IMR-90 (cell line): ENCODE data around the gene SLX1B. TPM values are rescaled to one million over a fixed set of nuclear protein-coding genes. Genes with fewer than 3 reads are reported as not detected.
"Not testable (repeated sequence)": the region's sequence is repeated elsewhere in the genome, so short reads cannot be mapped to it uniquely, and the experiment has no call there.

ENCODE experiments used
- ATAC-seq: fragments of 200-7000 bp; cut with Tn5 transposase; 2 replicates; pipeline ENCODE4 v1.9.1; 2020; ENCODE audit warnings: low read depth, mild to moderate bottlenecking, moderate library complexity
- BruUV-seq: library from RNA; stranded (reverse); fragments of 400-500 nt; replicated peaks from 2 replicates; lab custom pipeline; 2021; lab: Mats Ljungman, UMichigan
- CTCF ChIA-PET: fragments of 300-600 bp; formaldehyde crosslinking; extraction: SDS; loops from one replicate; lab custom pipeline; 2021; ENCODE audit warnings: antibody characterized with exemption; lab: Yijun Ruan, JAX
- POLR2A ChIA-PET: fragments of 300-600 bp; sonication (Branson Sonifier 250); formaldehyde crosslinking; loops from one replicate; lab custom pipeline; 2022; ENCODE audit warnings: antibody characterized with exemption; ENCODE audit not compliant: unreplicated experiment; lab: Charles Lee
- DNase-seq: peaks from one replicate; pipeline ENCODE4 v3.0.0; 2013
- H2AFZ ChIP-seq: replicated peaks from 2 replicates; pipeline ENCODE3; 2013; ENCODE audit warnings: low read length, mild to moderate bottlenecking; ENCODE audit not compliant: poor library complexity
- H2AK5ac ChIP-seq: 2 replicates; pipeline ENCODE4 v1.6.1; 2013; ENCODE audit warnings: low read depth, low read length, inconsistent platforms
- H2AK9ac ChIP-seq: replicated peaks from 2 replicates; pipeline ENCODE3; 2013; ENCODE audit warnings: mild to moderate bottlenecking, low read depth, low read length, moderate library complexity; ENCODE audit not compliant: poor library complexity
- H2BK120ac ChIP-seq: 2 replicates; pipeline ENCODE4 v1.6.1; 2013; ENCODE audit warnings: low read depth, low read length, inconsistent platforms
- H2BK15ac ChIP-seq: 3 replicates; pipeline ENCODE4 v1.6.1; 2013; ENCODE audit warnings: low read depth, low read length, inconsistent platforms
- H2BK20ac ChIP-seq: 2 replicates; pipeline ENCODE4 v1.6.1; 2013; ENCODE audit warnings: low read depth, mild to moderate bottlenecking, inconsistent platforms, low read length, moderate library complexity
- H2BK5ac ChIP-seq: 2 replicates; pipeline ENCODE4 v1.6.1; 2013; ENCODE audit warnings: mild to moderate bottlenecking, low read depth, low read length, inconsistent platforms; ENCODE audit not compliant: poor library complexity, severe bottlenecking
- H3K14ac ChIP-seq: replicated peaks from 2 replicates; pipeline ENCODE4 v1.6.1; 2013; ENCODE audit warnings: low read depth, low read length, inconsistent platforms
- H3K18ac ChIP-seq: 2 replicates; pipeline ENCODE4 v1.6.1; 2013; ENCODE audit warnings: low read depth, low read length, control low read depth
- H3K23ac ChIP-seq: 2 replicates; pipeline ENCODE4 v1.6.1; 2013; ENCODE audit warnings: low read depth, low read length, inconsistent platforms
- H3K27ac ChIP-seq: 2 replicates; pipeline ENCODE4 v1.5.1; 2013; ENCODE audit warnings: mild to moderate bottlenecking, control low read depth, low read length; ENCODE audit not compliant: insufficient read depth
- H3K27me3 ChIP-seq: 2 replicates; pipeline ENCODE4 v1.6.1; 2013; ENCODE audit warnings: low read length; ENCODE audit not compliant: control insufficient read depth, insufficient read depth
- H3K36me3 ChIP-seq: 2 replicates; pipeline ENCODE4 v1.6.1; 2013; ENCODE audit warnings: low read length, mixed read lengths; ENCODE audit not compliant: control insufficient read depth, insufficient read depth
- H3K4ac ChIP-seq: 2 replicates; pipeline ENCODE4 v1.6.1; 2013; ENCODE audit warnings: low read depth, low read length, inconsistent platforms
- H3K4me1 ChIP-seq: 2 replicates; pipeline ENCODE4 v1.6.1; 2013; ENCODE audit warnings: low read length, mixed read lengths; ENCODE audit not compliant: control insufficient read depth, insufficient read depth
- H3K4me2 ChIP-seq: 2 replicates; pipeline ENCODE4 v1.6.1; 2013; ENCODE audit warnings: low read depth, mild to moderate bottlenecking, control low read depth, low read length, moderate library complexity
- H3K4me3 ChIP-seq: 2 replicates; pipeline ENCODE4 v1.5.1; 2013; ENCODE audit warnings: low read depth, mild to moderate bottlenecking, control low read depth, low read length, moderate library complexity; ENCODE audit not compliant: insufficient read depth
- H3K56ac ChIP-seq: 2 replicates; pipeline ENCODE4 v1.6.1; 2013; ENCODE audit warnings: low read length, inconsistent platforms; ENCODE audit not compliant: insufficient read depth; ENCODE audit errors: extremely low read depth
- H3K79me1 ChIP-seq, 2 experiments: 2 replicates each; pipeline ENCODE4 v1.6.1; 2013; ENCODE audit warnings: low read length in 2 of 2, inconsistent platforms in 1 of 2, low read depth in 1 of 2
- H3K9ac ChIP-seq: 2 replicates; pipeline ENCODE4 v1.6.1; 2013; ENCODE audit warnings: low read depth, low read length, control low read depth
- H3K9me1 ChIP-seq: 2 replicates; pipeline ENCODE4 v1.6.1; 2013; ENCODE audit warnings: low read length, inconsistent platforms; ENCODE audit not compliant: insufficient read depth
- H3K9me3 ChIP-seq: 2 replicates; pipeline ENCODE4 v1.6.1; 2013; ENCODE audit warnings: low read length; ENCODE audit not compliant: control insufficient read depth, insufficient read depth
- H4K20me1 ChIP-seq: 2 replicates; pipeline ENCODE4 v1.6.1; 2013; ENCODE audit warnings: low read length, inconsistent platforms; ENCODE audit not compliant: insufficient read depth
- H4K5ac ChIP-seq: 2 replicates; pipeline ENCODE4 v1.6.1; 2013; ENCODE audit warnings: mild to moderate bottlenecking, low read depth, low read length, control low read depth
- H4K8ac ChIP-seq, 2 experiments: 2 replicates each; pipeline ENCODE4 v1.6.1; 2013; ENCODE audit warnings: low read depth in 2 of 2, low read length in 2 of 2, control low read depth in 1 of 2, inconsistent platforms in 1 of 2
- H4K91ac ChIP-seq: 2 replicates; pipeline ENCODE4 v1.6.1; 2013; ENCODE audit warnings: low read depth, low read length, inconsistent platforms; ENCODE audit not compliant: insufficient read depth
- WGBS, 2 experiments: methylation state at CpG; one replicate each; pipeline versions ENCODE4 v1.1.5 to v1.1.7; 2013; ENCODE audit warnings: missing lambda C conversion rate in 2 of 2; ENCODE audit not compliant: insufficient read length in 1 of 2; ENCODE audit errors: extremely low coverage in 2 of 2; 5-methylcytosine and 5-hydroxymethylcytosine counted together
- dilution Hi-C: fragments of 300-500 bp; cut with HindIII; formaldehyde crosslinking; loops from one replicate; pipeline ENCODE4 v1.14.3; 2018; ENCODE audit warnings: low sequenced_read_pairs; ENCODE audit not compliant: unreplicated experiment
- in situ Hi-C: fragments of 300-500 bp; cut with MboI; formaldehyde crosslinking; loops from 3 replicates; pipeline ENCODE4 v1.14.3; 2019; ENCODE audit warnings: low sequenced_read_pairs, inconsistent platforms, mixed read lengths
- intact Hi-C: fragments of 100-400 bp; cut with micrococcal nuclease; formaldehyde crosslinking; loops from 2 replicates; pipeline ENCODE4 v1.10.0; 2022
- polyA plus RNA-seq, 3 experiments: library from polyadenylated mRNA; depleted of rRNA; stranded (reverse); fragments of >200 nt; gene quantifications; 2 replicates each; pipeline ENCODE4 v1.2.3, GENCODE V29; 2012; ENCODE audit warnings: low replicate concordance in 1 of 3
- total RNA-seq: library from RNA; depleted of rRNA; stranded (reverse); fragments of >200 nt; gene quantifications from 2 replicates; pipeline ENCODE4 v1.2.3, GENCODE V29; 2012

Gene SLX1B
- total and polyA plus RNA-seq, 2 of the 4 experiments (the other 2 are of a cell fraction) = 9.3 to 15.8 TPM

DNA sequence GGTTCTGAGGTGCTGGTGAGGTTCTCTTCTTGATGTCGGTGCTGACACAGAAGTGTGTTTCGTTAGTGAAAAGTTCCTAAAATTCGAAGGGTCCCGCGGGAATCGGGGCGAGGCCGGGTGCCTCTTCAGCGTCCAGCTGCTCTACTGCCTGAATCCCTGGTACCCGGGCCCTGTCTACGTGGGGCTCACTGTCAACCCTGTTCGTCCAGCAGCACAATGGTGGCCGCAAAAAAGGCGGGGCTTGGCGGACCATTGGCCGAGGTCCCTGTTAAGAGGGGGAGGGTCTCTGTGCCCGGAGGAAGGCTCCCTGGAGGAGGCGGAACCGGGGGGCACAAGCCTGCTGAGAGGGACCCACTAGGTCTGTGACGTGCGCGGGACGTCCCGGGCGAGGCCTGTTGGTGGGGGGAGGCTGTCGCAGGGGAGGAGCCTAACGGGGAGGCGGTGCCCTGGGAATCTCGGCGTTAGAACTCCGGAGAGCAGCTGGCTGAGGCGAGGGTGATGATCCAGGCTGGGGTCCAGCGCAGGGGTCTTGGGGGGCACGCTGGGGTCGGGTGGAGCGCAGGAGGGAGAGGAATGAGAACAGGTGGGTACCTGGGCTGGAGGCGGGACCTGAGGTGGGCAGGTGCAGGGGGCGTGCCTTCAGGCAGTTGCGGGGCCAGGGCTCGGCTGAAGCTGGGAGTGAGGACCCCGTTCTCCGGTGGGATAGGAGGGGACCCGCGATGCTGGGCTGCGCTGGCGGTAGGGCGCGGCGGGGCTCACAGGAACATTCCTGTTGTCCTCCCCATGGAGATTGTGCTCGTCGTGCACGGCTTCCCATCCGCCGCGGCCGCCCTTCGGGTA, 11.9 kb downstream of the SLX1B start:
- H2BK120ac ChIP-seq, intact Hi-C loops, H3K4me3 ChIP-seq, H4K5ac ChIP-seq, H3K23ac ChIP-seq, H2BK20ac ChIP-seq, H3K56ac ChIP-seq, POLR2A ChIA-PET, H3K4me1 ChIP-seq, BruUV-seq, H3K9ac ChIP-seq, H4K8ac ChIP-seq, H3K36me3 ChIP-seq, H3K79me1 ChIP-seq, H2BK5ac ChIP-seq, in situ Hi-C loops, CTCF ChIA-PET, DNase-seq, H2AK5ac ChIP-seq, H2AFZ ChIP-seq, H3K18ac ChIP-seq, H3K9me1 ChIP-seq, H3K27me3 ChIP-seq, H3K27ac ChIP-seq, H2BK15ac ChIP-seq, H3K9me3 ChIP-seq, H4K20me1 ChIP-seq, H3K4me2 ChIP-seq, H4K91ac ChIP-seq, H3K4ac ChIP-seq, H2AK9ac ChIP-seq, H3K14ac ChIP-seq, dilution Hi-C loops: not testable (repeated sequence)
- peak; percentile 67 for ATAC-seq
- WGBS, 2 experiments = no CpG with 5 or more reads among the region's 57 CpGs

GRCh38 chr16:29466904-29467303, 12.6 kb downstream of the SLX1B start:
- H3K18ac ChIP-seq, H3K27ac ChIP-seq, H4K8ac ChIP-seq, H2AK5ac ChIP-seq, H3K27me3 ChIP-seq, H2BK120ac ChIP-seq, CTCF ChIA-PET, H3K4me2 ChIP-seq, H4K91ac ChIP-seq, in situ Hi-C loops, H2AK9ac ChIP-seq, H4K20me1 ChIP-seq, H2BK20ac ChIP-seq, H3K9me1 ChIP-seq, H3K36me3 ChIP-seq, intact Hi-C loops, H3K4me3 ChIP-seq, dilution Hi-C loops, DNase-seq, POLR2A ChIA-PET, H3K4ac ChIP-seq, H3K14ac ChIP-seq, H2BK15ac ChIP-seq, H2BK5ac ChIP-seq, H3K79me1 ChIP-seq, H3K4me1 ChIP-seq, BruUV-seq, H3K56ac ChIP-seq, H3K9ac ChIP-seq, H3K23ac ChIP-seq, H2AFZ ChIP-seq, H4K5ac ChIP-seq, H3K9me3 ChIP-seq: not testable (repeated sequence)
- peak; percentile 19 for ATAC-seq
- no CpG with 5 or more reads among the region's 33 CpGs for whole genome bisulfite sequencing, 2 experiments
